GM19099 (cell line): ENCODE data around the gene SPINDOC.
A peak's percentile ranks its signal among the peaks of the same experiment; 100 is the strongest.

ENCODE experiments used
- POLR2A ChIP-seq: IDR thresholded peaks from 3 replicates; pipeline ENCODE4 v1.6.1; 2011; ENCODE audit warnings: low read depth; ENCODE audit not compliant: insufficient read length; ENCODE audit errors: extremely low read depth

SPINDOC gene

GRCh38 chr11:63838150-63838677 is 25.0 kb downstream of the SPINDOC start:
- peak; percentile 22 for TF ChIP-seq POLR2A

DNA sequence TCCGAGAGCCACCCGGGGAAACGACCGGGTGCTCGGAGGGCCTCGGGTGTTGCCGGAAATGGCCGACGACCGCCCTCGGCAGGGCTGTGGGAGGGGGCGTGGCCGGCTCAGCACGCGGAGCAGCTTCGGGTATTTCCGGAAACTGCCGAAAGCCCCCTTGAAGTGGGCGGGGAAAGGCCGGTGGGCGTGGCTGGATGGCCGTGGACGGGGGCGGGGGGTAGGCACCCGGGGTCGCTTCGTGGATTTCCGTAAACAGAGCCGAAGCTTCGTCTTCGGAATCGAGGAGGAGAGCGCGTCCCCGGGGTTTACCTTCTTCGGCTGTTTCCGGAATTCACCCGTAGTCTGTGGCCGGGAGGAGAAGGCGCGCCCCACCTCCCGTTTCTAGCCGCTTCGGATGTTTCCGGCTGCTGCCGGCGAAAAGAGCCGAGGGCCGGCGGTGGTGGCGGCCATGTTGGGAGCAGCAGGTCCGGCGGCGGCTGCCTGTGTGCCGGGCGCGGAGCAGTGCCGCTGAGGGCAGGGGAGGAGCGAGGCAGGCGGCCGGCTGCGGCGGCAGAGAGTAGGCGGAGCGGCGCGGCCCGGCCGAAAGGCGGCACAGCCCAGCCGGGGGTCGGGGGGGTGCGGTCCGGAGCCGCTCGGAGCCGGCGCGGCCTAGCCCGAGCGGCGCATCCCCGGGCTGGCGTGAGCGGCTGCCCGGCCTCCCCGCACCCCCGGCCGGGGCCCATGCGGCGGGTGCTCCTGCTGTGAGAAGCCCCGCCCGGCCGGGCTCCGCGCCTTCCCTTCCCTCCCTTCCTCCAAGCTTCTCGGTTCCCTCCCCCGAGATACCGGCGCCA is 25.6 kb downstream of the SPINDOC start, which contains the start of gene MARK2:
Gene MARK2, plus strand, starts transcription at position 433 of the 830 bp plus-strand sequence. Its CDS starts 397 bp downstream, at position 830.
- TF ChIP-seq POLR2A: peak; percentile 75

GRCh38 chr11:63839508-63840355 is 26.5 kb downstream of the SPINDOC start:
- peak; percentile 39 for TF ChIP-seq POLR2A

GRCh38 chr11:63840356-63841060 is 27.3 kb downstream of the SPINDOC start:
- no peak for TF ChIP-seq POLR2A

- TF ChIP-seq POLR2A: no peak
These were observed 28.3 kb downstream of the SPINDOC start for GRCh38 chr11:63841554-63841953.

DNA sequence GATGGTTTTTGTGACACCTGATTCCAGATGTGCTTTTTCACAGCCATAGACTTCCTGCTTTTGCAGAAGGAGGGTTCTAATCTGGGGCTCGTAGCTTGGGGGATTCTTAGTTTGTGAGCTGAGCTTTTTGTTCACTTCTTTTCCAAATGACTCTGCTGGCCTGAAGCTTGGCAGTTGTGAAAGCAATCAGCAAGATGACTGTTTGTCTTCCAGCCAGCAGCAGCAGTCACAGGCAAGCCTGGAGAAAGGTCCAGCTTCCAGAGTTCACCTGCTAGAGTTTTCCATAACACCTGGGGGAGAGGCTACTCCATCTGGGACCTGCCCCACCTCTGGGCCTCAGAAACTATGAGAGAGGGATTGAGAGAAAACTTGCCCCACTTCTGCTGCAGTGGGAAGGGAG is 29.8 kb downstream of the SPINDOC start:
- no peak for TF ChIP-seq POLR2A

GRCh38 chr11:63844836-63845235 is 31.6 kb downstream of the SPINDOC start:
- TF ChIP-seq POLR2A: no peak

DNA sequence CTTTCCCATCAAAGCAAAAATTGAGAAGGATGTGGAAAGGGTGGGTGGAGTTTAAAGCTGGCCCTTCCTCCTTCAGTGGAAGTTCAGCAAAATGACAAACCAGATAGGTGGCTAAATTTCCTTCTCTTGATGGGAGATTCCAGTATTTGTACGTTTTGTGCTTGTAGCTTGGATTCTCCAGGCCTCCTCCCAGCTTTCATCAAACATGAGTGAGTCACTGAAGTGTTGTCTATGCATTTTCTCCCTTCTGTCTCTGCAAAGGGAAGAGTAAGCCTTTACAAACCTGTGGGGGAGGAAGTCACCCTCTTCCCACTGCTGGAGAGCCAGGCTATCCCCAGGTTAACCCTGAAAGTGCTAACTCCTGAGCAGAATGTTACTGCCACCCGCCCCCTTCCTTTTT is 32.0 kb downstream of the SPINDOC start:
- TF ChIP-seq POLR2A: no peak

DNA sequence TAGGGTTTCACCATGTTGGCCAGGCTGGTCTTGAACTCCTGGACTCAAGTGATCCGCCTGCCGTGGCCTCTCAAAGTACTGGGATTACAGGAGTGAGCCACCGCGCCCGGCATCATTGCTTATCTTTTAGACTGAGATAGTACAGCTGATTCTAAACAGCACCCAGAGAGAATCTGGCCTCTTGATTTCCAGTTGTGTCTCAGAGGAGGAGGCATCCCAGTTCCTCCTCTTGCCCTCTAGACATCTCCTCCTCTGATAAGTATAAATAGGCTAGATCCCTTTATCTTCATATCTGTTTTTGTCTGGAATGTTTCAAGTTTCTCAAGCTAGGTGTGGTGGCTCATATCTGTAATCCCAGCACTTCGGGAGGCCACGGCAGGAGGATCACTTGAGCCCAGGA is 32.7 kb downstream of the SPINDOC start:
- TF ChIP-seq POLR2A: no peak

- TF ChIP-seq POLR2A: no peak
These were observed 33.6 kb downstream of the SPINDOC start for GRCh38 chr11:63846897-63847296.

DNA sequence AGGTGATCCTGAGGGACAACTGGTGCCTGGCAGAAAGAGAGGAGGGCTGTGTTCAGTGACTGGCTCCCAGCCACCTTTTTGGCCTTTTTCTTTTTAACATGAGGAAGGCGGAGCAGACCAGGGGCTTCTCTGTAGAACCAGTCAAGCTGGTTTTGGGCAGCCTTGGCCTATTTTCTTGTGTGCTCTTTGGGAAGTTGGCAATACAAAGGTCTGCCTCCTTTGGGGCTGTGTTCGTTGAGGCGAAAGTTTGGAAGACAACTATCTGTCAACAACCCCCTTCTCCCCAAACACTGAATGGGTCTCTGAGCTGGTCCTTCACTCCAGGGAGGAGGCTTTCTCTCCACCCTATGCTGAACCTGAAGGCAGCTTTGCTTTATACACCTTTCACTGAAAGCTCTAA is 34.1 kb downstream of the SPINDOC start:
- TF ChIP-seq POLR2A: no peak

DNA sequence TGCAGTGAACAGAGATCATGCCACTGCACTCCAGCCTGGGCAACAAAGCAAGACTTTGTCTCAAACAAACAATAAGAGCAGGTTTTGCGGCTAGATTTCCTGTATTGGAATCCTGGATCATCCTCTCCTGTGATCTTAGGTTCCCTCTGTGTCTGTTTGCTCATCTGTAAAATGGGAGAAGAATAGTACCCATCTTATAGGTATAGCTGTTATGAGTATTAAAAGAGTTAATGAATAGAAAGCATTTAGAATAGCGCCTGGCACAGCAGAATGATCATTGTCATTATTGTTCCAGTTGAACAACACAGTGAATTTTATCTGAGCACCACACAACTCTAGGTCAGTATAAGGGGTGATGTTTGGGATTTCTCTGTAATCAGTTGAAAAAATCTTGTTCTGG is 36.4 kb downstream of the SPINDOC start:
- no peak for TF ChIP-seq POLR2A

GRCh38 chr11:63850920-63851319 is 37.7 kb downstream of the SPINDOC start:
- no peak for TF ChIP-seq POLR2A

- TF ChIP-seq POLR2A: no peak
These were observed 38.1 kb downstream of the SPINDOC start for GRCh38 chr11:63851364-63851763.

DNA sequence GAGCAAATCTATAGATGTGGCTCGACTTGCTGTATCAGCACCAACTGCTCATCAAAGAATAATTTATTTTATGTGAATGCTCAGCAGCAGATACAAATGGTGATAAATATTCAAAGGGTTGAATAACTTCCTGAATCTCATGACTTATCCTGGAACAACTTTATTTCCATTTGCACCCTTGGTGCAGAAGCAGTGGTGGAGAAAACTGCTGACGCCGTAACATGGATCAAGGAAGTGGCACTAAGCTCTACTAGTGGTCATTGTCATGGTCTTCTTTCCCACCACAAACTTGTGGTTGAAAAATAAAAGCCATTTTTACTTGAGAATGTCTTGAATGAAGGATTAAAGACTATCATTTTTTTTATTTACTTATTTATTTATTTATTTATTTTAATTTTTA is 40.2 kb downstream of the SPINDOC start:
- TF ChIP-seq POLR2A: no peak

DNA sequence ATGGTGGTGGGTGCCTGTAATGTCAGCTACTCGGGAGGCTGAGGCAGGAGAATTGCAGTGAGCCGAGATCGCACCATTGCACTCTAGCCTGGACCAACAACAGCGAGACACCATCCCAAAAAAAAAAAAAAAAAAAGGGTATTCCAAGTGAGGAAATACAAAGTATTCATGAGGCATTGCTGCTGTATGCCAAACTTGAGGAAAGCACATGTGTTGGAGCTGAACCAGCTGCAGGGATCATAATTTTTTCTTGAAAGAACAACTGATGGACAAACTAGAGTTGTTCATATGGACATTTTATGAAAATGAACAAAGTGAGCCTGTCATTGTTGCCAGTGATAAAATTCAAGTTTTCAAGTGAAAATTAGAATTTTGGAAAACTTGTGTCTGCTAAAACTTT is 41.4 kb downstream of the SPINDOC start:
- TF ChIP-seq POLR2A: no peak

DNA sequence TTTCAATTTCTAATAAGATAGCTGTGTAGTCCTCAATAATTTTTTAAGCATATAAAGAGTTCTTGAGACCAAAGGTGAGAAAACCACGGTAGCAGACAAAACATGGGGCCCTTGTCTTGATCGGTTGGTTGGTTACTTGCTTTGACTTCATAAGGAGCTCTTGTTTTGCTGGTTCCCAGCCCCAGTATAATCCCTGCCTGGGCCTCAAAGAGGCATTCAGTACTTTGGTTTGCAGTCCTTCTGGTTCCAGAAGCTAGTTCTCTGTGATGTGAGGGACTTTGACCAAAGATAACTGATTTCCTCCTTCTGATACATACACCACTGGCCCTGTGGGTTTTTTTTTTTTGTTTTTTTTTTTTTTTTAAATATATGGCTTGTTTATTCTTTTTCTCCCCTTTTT is 42.7 kb downstream of the SPINDOC start:
- TF ChIP-seq POLR2A: no peak
